HL-60 (cell line): ENCODE results near the gene TACC2.
"Not testable (repeated sequence)": the region's sequence is repeated elsewhere in the genome, so short reads cannot be mapped to it uniquely, and the experiment has no call there.

Source experiments
- DNase-seq, 2 experiments: peaks; one replicate each; pipeline ENCODE4 v3.0.0-alpha.2; 2010 to 2020; ENCODE audit warnings: low read depth in 1 of 2, low spot score in 1 of 2
- H3K27ac ChIP-seq: fragments of 250-450 bp; sonication (Bioruptor Pico); replicated peaks from 2 replicates; pipeline ENCODE4 v1.5.1; 2020; ENCODE audit warnings: mild to moderate bottlenecking, moderate library complexity
- H3K27me3 ChIP-seq: fragments of 250-450 bp; sonication (Bioruptor Pico); 2 replicates; pipeline ENCODE4 v1.5.1; 2021; ENCODE audit warnings: mild to moderate bottlenecking, moderate library complexity; ENCODE audit not compliant: insufficient read depth, poor library complexity, severe bottlenecking
- H3K4me3 ChIP-seq: replicated peaks from 2 replicates; pipeline ENCODE4 v1.5.1; 2011; ENCODE audit warnings: mild to moderate bottlenecking, control low read depth, low read length; ENCODE audit not compliant: insufficient read depth
- CTCF ChIP-seq: IDR thresholded peaks from one replicate; pipeline ENCODE4 v1.5.1; 2011; ENCODE audit warnings: low read length, control low read depth, inconsistent platforms; ENCODE audit not compliant: insufficient read depth
- GABPA ChIP-seq: IDR thresholded peaks from 2 replicates; pipeline ENCODE4 v1.6.1; 2012; ENCODE audit warnings: low read depth
- POLR2AphosphoS5 ChIP-seq: IDR thresholded peaks from 2 replicates; pipeline ENCODE4 v1.6.1; 2012; ENCODE audit warnings: low read depth
- REST ChIP-seq: IDR thresholded peaks from 2 replicates; pipeline ENCODE4 v1.6.1; 2012; ENCODE audit warnings: low read depth; ENCODE audit not compliant: insufficient replicate concordance
- SPI1 ChIP-seq: IDR thresholded peaks from 2 replicates; pipeline ENCODE4 v1.6.1; 2012; ENCODE audit warnings: low read depth, mild to moderate bottlenecking, borderline replicate concordance

The TACC2 gene

GRCh38 chr10:122021379-122021778, 32.4 kb downstream of the TACC2 start:
- no peak for DNase-seq
- Histone ChIP-seq H3K27ac (no peak overlapping the region), H3K27me3 (no peaks in the 10 kb centered on the region), H3K4me3 (no peak overlapping the region)
- TF ChIP-seq CTCF (no peak), REST (no peak), POLR2AphosphoS5 (no peak), SPI1 (no peak)

- TF ChIP-seq REST = no peak
- TF ChIP-seq POLR2AphosphoS5 = no peak
- no peak for TF ChIP-seq GABPA
- TF ChIP-seq SPI1 = no peak
- no peak for TF ChIP-seq CTCF
- no peak overlapping the region for H3K27ac ChIP-seq
- H3K4me3 ChIP-seq = no peak overlapping the region
- no peaks in the 10 kb centered on the region for H3K27me3 ChIP-seq
- DNase-seq = no peak
Observed at GRCh38 chr10:122021828-122022227, 32.9 kb downstream of the TACC2 start.

GRCh38 chr10:122022276-122022675, 33.3 kb downstream of the TACC2 start:
- DNase-seq = no peak
- TF ChIP-seq POLR2AphosphoS5 = no peak
- no peak for TF ChIP-seq CTCF
- TF ChIP-seq REST = no peak
- no peak for TF ChIP-seq GABPA
- TF ChIP-seq SPI1 = no peak
- Histone ChIP-seq H3K27ac (no peak overlapping the region), H3K27me3 (no peaks in the 10 kb centered on the region), H3K4me3 (no peak overlapping the region)

- not testable (repeated sequence) for H3K27me3 ChIP-seq, DNase-seq, H3K27ac ChIP-seq, H3K4me3 ChIP-seq
Observed at GRCh38 chr10:122023257-122023656, 34.3 kb downstream of the TACC2 start.
